ENCODE measurements around the gene TCTN1. TPM values are rescaled to one million over a fixed set of nuclear protein-coding genes. Genes with fewer than 3 reads are reported as not detected.

TCTN1 gene
- total and polyA plus RNA-seq, 2 donors (not counting 1 experiment from before 2014, with no cell fraction given): 49.1 to 69.8 TPM

- H3K27me3 Mint-ChIP-seq: no peaks in the 10 kb centered on the region
- no peaks in the 10 kb centered on the region for H3K9me3 Mint-ChIP-seq (ENCODE audit: insufficient read depth)
- no peaks in the 10 kb centered on the region for H3K9me3 ChIP-seq (ENCODE audit: control extremely low read depth in 1 of 3, control insufficient read depth in 2 of 3, insufficient read depth in 1 of 3, low read length in 2 of 3)
- no peaks in the 10 kb centered on the region for H3K36me3 ChIP-seq (replicated peaks in 1 of 2; ENCODE audit: control extremely low read depth in 1 of 2, control insufficient read depth in 1 of 2, extremely low read depth in 1 of 2, insufficient read depth in 2 of 2, low read length in 1 of 2)
- H3K27me3 ChIP-seq (replicated peaks in 1 of 4; ENCODE audit: control extremely low read depth in 1 of 4, control insufficient read depth in 3 of 4, insufficient read depth in 4 of 4, low read length in 3 of 4): no peaks in the 10 kb centered on the region
- 86% methylated on average over 2 of the region's 3 CpGs for WGBS (ENCODE audit: insufficient coverage)
- no peaks in the 10 kb centered on the region for H4K20me1 ChIP-seq (ENCODE audit: control insufficient read depth, insufficient read depth, low read length, poor library complexity, severe bottlenecking)
- ATAC-seq (ENCODE audit: low read depth) (peak; percentile 44), DNase-seq (peak; percentile 50)
- peaks cover 86% of the 10 kb centered on the region for H3K4me1 Mint-ChIP-seq
- H3K4me1 ChIP-seq (ENCODE audit: control insufficient read depth in 2 of 2, insufficient read depth in 2 of 2, low read length in 2 of 2): peaks cover 89 to 96% of the 10 kb centered on the region in 2 donors
- H3K4me2 ChIP-seq (replicated peaks; ENCODE audit: low read depth, low read length, poor library complexity, severe bottlenecking): peak overlapping the region; percentile 49
- CTCF ChIA-PET: interaction anchor here (1.4 to 3.9 kb wide), 3 partner anchors 11 to 36 kb away, joined by 5 to 11 read pairs (median 6); no protein-coding TSS in a partner anchor
- TF ChIP-seq EZH2 (IDR thresholded peaks at IDR 0.05; ENCODE audit: borderline replicate concordance, insufficient read depth, low read depth, low read length, poor library complexity, severe bottlenecking) (no peak), CTCF (IDR thresholded peaks at IDR 0.05) (no peak)
- peak overlapping the region; percentile 98 for H3K27ac Mint-ChIP-seq
- no peak overlapping the region for H3K4me3 ChIP-seq (ENCODE audit: control extremely low read depth in 1 of 5, extremely low read depth in 1 of 5, insufficient read depth in 1 of 5, low read depth in 2 of 5, low read length in 4 of 5)
- H3K27ac ChIP-seq (ENCODE audit: low read length in 2 of 2): peak overlapping the region; percentile 46 to 90
- H3K79me2 ChIP-seq (ENCODE audit: control insufficient read depth, insufficient read depth, low read length): peaks cover 83% of the 10 kb centered on the region
- intact Hi-C loops (cut with micrococcal nuclease): loop anchor here (2.0 kb wide), 1 partner anchor 17 kb away; no protein-coding TSS in a partner anchor
- POLR2A ChIA-PET: interaction anchor here (0.6 kb wide), 1 partner anchor 16 kb away, joined by 5 read pairs; no protein-coding TSS in a partner anchor
- H3K9ac ChIP-seq (ENCODE audit: low read length): no peak overlapping the region
- peak overlapping the region; percentile 62 for H3K4me3 Mint-ChIP-seq
- peak overlapping the region; percentile 3 for H2AFZ ChIP-seq (ENCODE audit: insufficient read depth, low read depth, low read length, poor library complexity, severe bottlenecking)
Measured at GRCh38 chr12:110637869-110638441, 24.0 kb downstream of the TCTN1 start.

GRCh38 chr12:110638796-110639195, 24.9 kb downstream of the TCTN1 start:
- intact Hi-C loops (cut with micrococcal nuclease): no loop called here
- CTCF ChIA-PET: interaction anchor here (1.4 to 3.9 kb wide), 4 partner anchors 11 to 37 kb away, joined by 5 to 11 read pairs (median 8); no protein-coding TSS in a partner anchor
- ATAC-seq (ENCODE audit: low read depth): no peak
- DNase-seq: no peak
- WGBS (ENCODE audit: insufficient coverage): 100% methylated on average over 4 of the region's 5 CpGs
- Mint-ChIP-seq H3K27me3 (no peaks in the 10 kb centered on the region), H3K27ac (peak overlapping the region; percentile 98), H3K4me1 (peaks cover 88% of the 10 kb centered on the region), H3K9me3 (ENCODE audit: insufficient read depth) (no peaks in the 10 kb centered on the region), H3K4me3 (peak overlapping the region; percentile 19)
- Histone ChIP-seq H3K4me3 (ENCODE audit: control extremely low read depth in 1 of 5, extremely low read depth in 1 of 5, insufficient read depth in 1 of 5, low read depth in 2 of 5, low read length in 4 of 5) (no peak overlapping the region), H3K27ac (ENCODE audit: low read length in 2 of 2) (peak overlapping the region in 1 of 2 donors; percentile 90), H3K4me2 (replicated peaks; ENCODE audit: low read depth, low read length, poor library complexity, severe bottlenecking) (peak overlapping the region; percentile 49), H3K4me1 (ENCODE audit: control insufficient read depth in 2 of 2, insufficient read depth in 2 of 2, low read length in 2 of 2) (peaks cover 89 to 96% of the 10 kb centered on the region in 2 donors), H4K20me1 (ENCODE audit: control insufficient read depth, insufficient read depth, low read length, poor library complexity, severe bottlenecking) (no peaks in the 10 kb centered on the region), H3K79me2 (ENCODE audit: control insufficient read depth, insufficient read depth, low read length) (peaks cover 80% of the 10 kb centered on the region), H3K36me3 (replicated peaks in 1 of 2; ENCODE audit: control extremely low read depth in 1 of 2, control insufficient read depth in 1 of 2, extremely low read depth in 1 of 2, insufficient read depth in 2 of 2, low read length in 1 of 2) (no peaks in the 10 kb centered on the region), H2AFZ (ENCODE audit: insufficient read depth, low read depth, low read length, poor library complexity, severe bottlenecking) (no peak overlapping the region), H3K27me3 (replicated peaks in 1 of 4; ENCODE audit: control extremely low read depth in 1 of 4, control insufficient read depth in 3 of 4, insufficient read depth in 4 of 4, low read length in 3 of 4) (no peaks in the 10 kb centered on the region), H3K9me3 (ENCODE audit: control extremely low read depth in 1 of 3, control insufficient read depth in 2 of 3, insufficient read depth in 1 of 3, low read length in 2 of 3) (no peaks in the 10 kb centered on the region), H3K9ac (ENCODE audit: low read length) (no peak overlapping the region)
- POLR2A ChIA-PET: no interaction called here
- TF ChIP-seq EZH2 (IDR thresholded peaks at IDR 0.05; ENCODE audit: borderline replicate concordance, insufficient read depth, low read depth, low read length, poor library complexity, severe bottlenecking) (no peak), CTCF (IDR thresholded peaks at IDR 0.05) (no peak)
